NCI-H82 treated with DMSO at 0.1 percent for 48 hours (cell line): ENCODE measurements around the gene TMEM125.

ENCODE experiments used
- DNase-seq: peaks from one replicate; lab custom pipeline; 2025; ENCODE audit not compliant: unreplicated experiment; lab: John Stamatoyannopoulos, UW

TMEM125 gene

GRCh38 chr1:43288785-43289706 lies 19.3 kb downstream of the TMEM125 start:
- DNase-seq, result no peak

GRCh38 chr1:43292216-43292615 lies 22.4 kb downstream of the TMEM125 start:
- DNase-seq, result no peak

DNA sequence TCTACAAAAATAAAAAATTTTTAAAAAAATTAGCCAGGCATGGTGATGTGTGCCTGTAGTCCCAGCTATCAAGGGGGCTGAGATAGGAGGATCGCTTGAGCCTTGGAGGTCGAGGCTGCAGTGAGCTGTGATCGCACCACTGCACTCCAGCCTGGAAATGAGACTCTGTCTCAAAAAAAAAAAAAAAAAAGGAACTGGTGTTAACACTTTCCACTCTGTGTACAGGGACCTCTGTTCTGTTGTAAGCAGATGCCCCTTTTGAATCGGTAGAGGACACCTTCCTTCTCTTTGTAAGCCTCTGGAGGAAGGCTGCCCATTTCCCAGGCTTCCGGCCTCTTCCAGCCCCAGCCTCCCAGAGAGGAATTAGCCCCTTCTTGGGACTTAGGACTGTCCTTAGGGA lies 22.9 kb downstream of the TMEM125 start:
- no peak for DNase-seq

DNA sequence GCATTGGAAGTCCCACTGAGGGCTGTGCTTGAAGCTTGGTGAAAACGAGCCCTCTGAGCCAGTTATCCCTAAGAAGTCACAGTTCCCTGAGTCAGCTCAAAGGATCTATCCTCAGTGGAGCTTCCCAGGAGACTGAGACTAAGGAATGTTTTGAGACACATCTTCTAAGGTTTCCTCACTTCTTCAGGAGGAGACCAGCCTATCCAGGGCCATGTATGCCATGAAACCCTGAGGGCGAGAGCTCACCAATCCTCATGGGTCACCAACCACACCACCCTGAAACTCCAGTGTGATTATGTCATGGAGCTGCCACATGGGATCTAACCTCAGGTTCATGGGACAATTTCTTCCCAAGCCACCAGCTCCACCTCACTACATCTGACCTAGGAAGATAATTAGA lies 23.4 kb downstream of the TMEM125 start:
- DNase-seq, result no peak

- DNase-seq, result no peak
These were observed 24.3 kb downstream of the TMEM125 start for GRCh38 chr1:43293896-43294760.

DNA sequence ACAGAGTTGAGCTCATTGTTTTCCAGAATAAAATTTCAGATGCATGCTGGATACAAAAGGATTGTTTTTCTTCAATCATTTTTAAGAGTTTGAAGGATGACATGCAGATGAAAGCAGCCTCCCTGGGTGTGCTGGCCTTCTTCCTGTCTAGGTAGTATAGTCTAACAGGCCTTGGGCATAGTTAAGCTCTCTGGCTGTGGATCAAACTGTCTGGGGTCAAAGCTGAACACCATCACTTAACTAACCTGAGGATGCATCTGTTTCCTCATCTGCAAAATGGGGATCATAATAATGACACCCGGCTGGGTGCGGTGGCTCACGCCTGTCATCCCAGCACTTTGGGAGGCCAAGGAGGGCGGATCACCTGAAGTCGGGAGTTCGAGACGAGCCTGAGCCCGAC lies 25.0 kb downstream of the TMEM125 start:
- no peak for DNase-seq

GRCh38 chr1:43296207-43296606 lies 26.4 kb downstream of the TMEM125 start:
- no peak for DNase-seq

DNA sequence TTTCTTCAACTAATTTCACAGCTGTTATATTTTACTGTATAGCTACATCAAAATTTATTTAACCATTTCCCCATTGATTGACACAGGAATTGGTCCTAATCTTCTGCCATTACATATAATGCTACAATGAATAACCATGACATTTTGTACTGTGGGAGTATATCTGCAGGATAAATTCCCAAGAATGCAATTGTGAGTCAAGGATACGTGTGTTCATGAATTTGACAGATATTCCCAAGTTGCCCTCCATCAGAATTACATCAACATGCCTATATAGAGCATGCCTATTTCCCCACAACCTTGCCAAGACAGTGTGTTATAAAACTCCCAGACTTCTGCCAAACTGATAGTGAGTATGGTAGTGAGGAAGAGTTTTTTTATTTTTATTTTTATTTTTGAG lies 28.3 kb downstream of the TMEM125 start:
- DNase-seq, result no peak

DNA sequence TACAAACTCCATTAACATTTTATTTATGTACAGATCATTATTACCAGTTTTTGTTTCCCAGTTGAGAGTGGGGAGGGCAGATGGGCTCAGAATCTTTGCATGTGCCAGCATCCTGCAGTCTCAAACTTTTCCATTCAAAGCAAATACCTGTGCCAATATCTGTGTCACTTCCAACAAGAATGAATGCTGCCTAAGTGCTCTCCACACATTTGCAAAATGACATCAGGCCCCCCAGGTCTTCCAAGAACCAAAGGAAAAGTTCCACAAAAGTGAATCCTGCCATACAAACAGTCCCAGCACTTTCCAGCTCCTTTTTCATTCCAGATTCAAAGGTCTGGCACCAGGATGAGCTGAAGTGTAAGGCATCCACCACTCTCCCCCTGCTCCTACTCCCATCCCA lies 29.3 kb downstream of the TMEM125 start:
- no peak for DNase-seq

DNA sequence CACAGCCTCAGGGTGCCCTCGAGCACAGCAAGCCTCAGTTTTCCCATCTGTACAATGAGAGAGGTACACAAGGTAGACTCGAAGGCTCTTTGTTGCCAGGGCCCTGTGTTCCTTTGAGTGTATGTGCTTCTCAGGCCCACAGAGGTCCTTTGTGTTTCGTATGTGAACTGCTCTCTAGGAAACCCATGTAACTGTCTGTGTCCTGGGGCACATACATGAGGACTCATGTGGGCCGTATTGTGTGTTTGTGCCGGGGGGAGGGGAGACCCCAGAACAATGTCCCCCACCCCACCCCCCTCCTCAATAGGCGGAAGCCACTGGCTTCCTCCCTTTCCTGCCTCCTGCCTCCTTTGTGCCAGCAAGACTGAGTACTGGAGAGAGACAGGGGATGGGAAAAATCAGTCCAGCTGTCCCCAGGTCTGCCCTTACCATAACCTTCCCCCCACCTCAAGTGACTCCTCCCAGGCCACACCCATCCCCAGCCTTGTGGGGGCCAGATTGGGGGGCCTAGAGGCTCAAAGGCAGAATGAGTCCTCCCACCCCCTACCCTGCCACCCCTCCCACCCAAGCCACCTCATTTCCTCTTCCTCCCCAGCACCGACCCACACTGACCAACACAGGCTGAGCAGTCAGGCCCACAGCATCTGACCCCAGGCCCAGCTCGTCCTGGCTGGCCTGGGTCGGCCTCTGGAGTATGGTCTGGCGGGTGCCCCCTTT lies 30.8 kb downstream of the TMEM125 start, which contains the start of gene TIE1:
TSS of gene TIE1 (plus strand) at position 605 of the 717 bp plus-strand sequence. CDS start at position 695, 90 bp downstream.
- DNase-seq, result no peak

DNA sequence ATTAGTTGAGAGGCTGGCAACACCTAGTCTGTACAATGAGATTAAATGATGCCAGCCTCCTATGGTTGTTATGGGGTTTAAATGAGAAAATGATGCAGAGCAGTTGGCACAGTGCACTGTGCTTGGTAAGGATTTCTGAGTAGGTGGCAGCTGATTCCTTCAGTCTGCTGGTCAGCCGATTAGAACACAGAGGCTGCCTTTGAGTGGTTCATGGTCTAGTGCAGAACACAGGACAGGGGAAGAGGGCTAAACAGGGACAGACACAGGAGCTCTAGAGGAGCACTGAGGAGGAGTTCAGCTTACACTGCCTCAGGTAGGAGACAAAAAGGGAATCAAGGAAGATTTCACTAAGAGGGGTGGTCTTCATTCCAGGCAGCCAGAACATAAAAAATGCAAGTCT lies 32.4 kb downstream of the TMEM125 start:
- no peak for DNase-seq

- DNase-seq, result no peak
These were observed 33.1 kb downstream of the TMEM125 start for GRCh38 chr1:43302721-43303470.

DNA sequence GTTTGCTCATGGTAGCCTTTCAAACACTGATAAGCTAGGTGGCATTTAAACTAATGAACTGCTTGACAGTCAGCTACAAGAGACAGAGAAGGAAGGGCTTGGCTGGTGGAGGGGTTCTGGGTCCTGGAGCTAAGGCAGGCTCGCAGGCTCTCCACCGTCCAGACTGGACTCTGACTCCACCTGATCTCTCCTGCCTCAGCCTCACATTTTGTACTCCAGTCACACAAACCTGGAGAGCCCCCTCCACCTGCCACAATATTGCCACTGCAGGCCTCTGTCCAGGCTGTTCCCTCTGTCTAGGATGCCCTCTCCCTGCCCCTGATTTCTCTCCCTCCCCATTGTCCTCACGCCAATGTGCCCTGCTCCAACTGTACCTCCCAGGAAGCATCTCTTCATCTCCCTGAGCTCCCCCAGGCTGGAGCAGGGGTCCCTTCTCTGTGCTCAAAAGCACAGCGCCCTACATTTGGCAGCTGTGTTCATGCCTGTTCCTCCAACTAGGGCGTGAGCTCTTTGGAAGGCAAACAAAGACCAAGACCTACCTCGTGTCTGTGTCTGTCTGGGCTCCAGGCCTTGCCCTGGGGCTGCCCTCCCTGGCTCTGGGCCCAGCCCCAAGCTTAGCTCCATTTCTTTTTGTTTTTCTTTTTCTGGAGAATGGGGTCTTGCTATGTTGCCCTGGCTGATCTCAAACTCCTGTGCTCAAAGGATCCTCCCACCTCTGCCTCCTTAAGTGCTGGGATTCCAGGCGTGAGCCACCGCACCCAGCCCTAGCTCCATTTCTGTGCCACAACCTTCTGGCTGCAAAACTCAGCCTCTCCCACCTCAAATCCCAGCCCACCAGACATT lies 33.9 kb downstream of the TMEM125 start:
- no peak for DNase-seq

DNA sequence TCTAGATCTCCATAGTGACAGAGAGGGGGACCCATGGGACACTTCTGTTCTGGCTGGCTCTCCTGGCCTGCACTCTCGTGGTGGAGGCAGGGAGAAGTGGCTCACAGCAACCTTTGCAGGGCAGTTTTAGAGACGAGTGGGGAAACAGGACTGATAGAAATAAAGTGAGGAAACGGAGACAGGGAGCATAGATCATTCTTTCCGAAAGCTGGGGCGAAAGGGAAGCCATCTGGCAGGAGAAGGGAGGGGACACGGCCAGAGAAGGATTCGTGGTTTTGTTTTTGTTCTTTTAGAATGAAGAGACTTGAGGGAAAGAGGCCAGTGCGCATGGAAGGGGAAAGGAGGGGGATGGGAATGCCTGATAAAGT lies 34.5 kb downstream of the TMEM125 start:
- no peak for DNase-seq

DNA sequence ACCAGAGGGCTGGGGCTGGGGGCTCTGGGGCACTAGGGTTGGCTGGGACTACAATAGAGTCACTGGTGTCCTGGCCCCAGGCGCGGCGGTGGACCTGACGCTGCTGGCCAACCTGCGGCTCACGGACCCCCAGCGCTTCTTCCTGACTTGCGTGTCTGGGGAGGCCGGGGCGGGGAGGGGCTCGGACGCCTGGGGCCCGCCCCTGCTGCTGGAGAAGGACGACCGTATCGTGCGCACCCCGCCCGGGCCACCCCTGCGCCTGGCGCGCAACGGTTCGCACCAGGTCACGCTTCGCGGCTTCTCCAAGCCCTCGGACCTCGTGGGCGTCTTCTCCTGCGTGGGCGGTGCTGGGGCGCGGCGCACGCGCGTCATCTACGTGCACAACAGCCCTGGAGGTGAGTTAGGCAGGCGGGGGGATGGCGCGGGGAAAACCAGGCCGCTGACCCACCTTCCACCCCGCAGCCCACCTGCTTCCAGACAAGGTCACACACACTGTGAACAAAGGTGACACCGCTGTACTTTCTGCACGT lies 35.1 kb downstream of the TMEM125 start:
- DNase-seq, result no peak

DNA sequence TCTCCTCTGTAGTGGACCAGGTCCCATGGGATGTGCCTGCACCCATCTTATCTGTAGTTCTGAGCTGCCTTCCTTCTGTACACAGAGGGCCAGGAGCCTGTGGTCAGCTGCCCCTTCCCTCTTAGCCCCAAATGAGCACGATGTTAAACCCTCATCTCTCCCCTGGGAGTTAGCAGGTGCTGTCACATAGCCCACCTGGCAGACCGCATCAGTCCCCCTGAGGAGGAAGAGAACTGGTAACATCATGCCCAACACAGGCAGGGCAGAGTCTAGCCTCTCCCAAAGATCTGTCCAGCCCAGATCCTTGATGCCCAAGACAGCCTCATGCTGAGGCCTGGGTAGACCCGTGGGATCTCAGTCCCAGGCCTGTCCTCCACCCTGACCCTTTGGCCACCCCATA lies 35.7 kb downstream of the TMEM125 start:
- no peak for DNase-seq

GRCh38 chr1:43305926-43306687 lies 36.3 kb downstream of the TMEM125 start:
- DNase-seq, result no peak

DNA sequence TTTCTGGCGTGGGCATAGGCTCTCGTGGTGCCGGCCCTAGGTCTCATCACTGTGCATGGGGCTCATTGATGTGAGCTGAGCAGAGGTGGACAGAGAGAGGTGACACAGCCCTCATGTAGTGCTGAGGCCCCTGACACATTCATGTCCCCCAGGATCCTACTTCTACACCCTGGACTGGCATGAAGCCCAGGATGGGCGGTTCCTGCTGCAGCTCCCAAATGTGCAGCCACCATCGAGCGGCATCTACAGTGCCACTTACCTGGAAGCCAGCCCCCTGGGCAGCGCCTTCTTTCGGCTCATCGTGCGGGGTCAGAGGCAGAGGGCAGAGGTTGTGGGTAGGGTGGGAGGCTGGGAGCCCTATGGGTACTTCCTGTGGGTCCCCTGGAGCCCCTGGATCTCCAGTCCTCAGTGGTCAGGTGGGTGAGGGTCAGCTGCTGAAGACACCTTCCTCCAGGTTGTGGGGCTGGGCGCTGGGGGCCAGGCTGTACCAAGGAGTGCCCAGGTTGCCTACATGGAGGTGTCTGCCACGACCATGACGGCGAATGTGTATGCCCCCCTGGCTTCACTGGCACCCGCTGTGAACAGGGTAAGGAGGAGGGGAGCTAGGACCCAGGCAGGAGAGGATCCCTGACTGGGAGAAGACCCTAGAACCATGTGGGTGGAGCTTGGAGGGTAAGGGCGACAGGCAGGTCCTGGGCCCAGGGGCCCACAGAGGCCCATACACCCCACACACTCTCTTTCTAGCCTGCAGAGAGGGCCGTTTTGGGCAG lies 37.1 kb downstream of the TMEM125 start:
- no peak for DNase-seq
